Measurements from ENCODE around the gene CIAPIN1. TPM values are rescaled to one million over a fixed set of nuclear protein-coding genes. Genes with fewer than 3 reads are reported as not detected.

The CIAPIN1 gene
- total and polyA plus RNA-seq, 2 of the 4 experiments (the other 2 are of a cell fraction): 41.6 to 47.7 TPM

- Histone ChIP-seq H3K9me3 (ENCODE audit: control insufficient read depth, insufficient read depth, low read length) (no peaks in the 10 kb centered on the region), H3K79me1 (ENCODE audit: low read depth in 1 of 2, low read length in 2 of 2) (no peaks in the 10 kb centered on the region), H3K14ac (replicated peaks; ENCODE audit: low read depth, low read length) (no peak overlapping the region), H3K27ac (ENCODE audit: insufficient read depth, low read length) (no peak overlapping the region), H3K56ac (ENCODE audit: extremely low read depth, insufficient read depth, low read length) (no peak overlapping the region), H4K20me1 (ENCODE audit: insufficient read depth, low read length) (no peaks in the 10 kb centered on the region), H3K36me3 (ENCODE audit: control insufficient read depth, insufficient read depth, low read length) (no peaks in the 10 kb centered on the region), H4K91ac (ENCODE audit: insufficient read depth, low read depth, low read length) (no peak overlapping the region), H2BK5ac (ENCODE audit: low read depth, low read length, poor library complexity, severe bottlenecking) (no peak overlapping the region), H3K27me3 (ENCODE audit: control insufficient read depth, insufficient read depth, low read length) (peaks cover 23% of the 10 kb centered on the region; the same call in 1 of the 2 replicates), H3K9ac (ENCODE audit: low read depth, low read length) (no peak overlapping the region), H2AFZ (replicated peaks; ENCODE audit: low read length, poor library complexity) (peak overlapping the region; percentile 97), H2AK9ac (replicated peaks; ENCODE audit: low read depth, low read length, poor library complexity) (no peak overlapping the region), H2BK20ac (ENCODE audit: low read depth, low read length) (no peak overlapping the region), H3K23ac (ENCODE audit: low read depth, low read length) (no peak overlapping the region), H2BK15ac (ENCODE audit: low read depth, low read length) (no peak overlapping the region), H3K4me3 (ENCODE audit: insufficient read depth, low read depth, low read length) (no peak overlapping the region), H3K9me1 (ENCODE audit: insufficient read depth, low read length) (no peaks in the 10 kb centered on the region), H3K4ac (ENCODE audit: low read depth, low read length) (no peak overlapping the region), H3K4me1 (ENCODE audit: control insufficient read depth, insufficient read depth, low read length) (peaks cover 1% of the 10 kb centered on the region; the same call in 1 of the 2 replicates), H3K18ac (ENCODE audit: low read depth, low read length) (no peak overlapping the region), H4K5ac (ENCODE audit: low read depth, low read length) (no peak overlapping the region), H3K4me2 (ENCODE audit: low read depth, low read length) (no peak overlapping the region), H4K8ac (ENCODE audit: low read depth in 2 of 2, low read length in 2 of 2) (no peak overlapping the region), H2AK5ac (ENCODE audit: low read depth, low read length) (no peak overlapping the region), H2BK120ac (ENCODE audit: low read depth, low read length) (no peak overlapping the region)
- intact Hi-C loops (cut with micrococcal nuclease): no loop called here
- WGBS, 2 experiments (ENCODE audit: extremely low coverage in 2 of 2, insufficient read length in 1 of 2): 54% methylated on average over 4 of the region's 16 CpGs; no CpG with 5 or more reads in 1 of the 2 experiments
- ATAC-seq (ENCODE audit: low read depth) (no peak), DNase-seq (no peak)
- POLR2A ChIA-PET (ENCODE audit: unreplicated experiment): no interaction called here
- CTCF ChIA-PET: interaction anchor here (1.2 to 2.3 kb wide), 3 partner anchors 100 to 117 kb away, joined by 3 to 20 read pairs (median 4); no protein-coding TSS in a partner anchor
- in situ Hi-C loops (cut with MboI; ENCODE audit: low sequenced_read_pairs): loop anchor here (5.0 to 10.0 kb wide), 2 partner anchors 114 to 331 kb away; no protein-coding TSS in a partner anchor
- no peak for TF ChIP-seq RAD21 (IDR thresholded peaks at IDR 0.05; ENCODE audit: low read length)
- no peak for TF ChIP-seq CEBPB (IDR thresholded peaks at IDR 0.05; ENCODE audit: low read depth, low read length)
- TF ChIP-seq RFX5 (IDR thresholded peaks at IDR 0.05; ENCODE audit: low read depth, low read length): no peak
- no peak for TF ChIP-seq NFE2L2 (IDR thresholded peaks at IDR 0.05; ENCODE audit: low read depth, low read length)
- no peak for TF ChIP-seq RCOR1 (IDR thresholded peaks at IDR 0.05; ENCODE audit: insufficient replicate concordance, low read length)
- TF ChIP-seq MAFK (IDR thresholded peaks at IDR 0.05; ENCODE audit: low read depth, low read length): no peak
- no peak for TF ChIP-seq USF2 (IDR thresholded peaks at IDR 0.05; ENCODE audit: low read depth, low read length)
- no peak for TF ChIP-seq MXI1 (IDR thresholded peaks at IDR 0.05; ENCODE audit: borderline replicate concordance, low read depth, low read length)
- no peak for TF ChIP-seq CTCF (conservative IDR thresholded peaks at IDR 0.05; ENCODE audit: low read depth, low read length)
- no peak for TF ChIP-seq BHLHE40 (IDR thresholded peaks at IDR 0.05; ENCODE audit: low read depth, low read length)
- TF ChIP-seq CHD1 (IDR thresholded peaks at IDR 0.05; ENCODE audit: low read depth, low read length): no peak
- no peak for TF ChIP-seq SMC3 (IDR thresholded peaks at IDR 0.05; ENCODE audit: low read depth, low read length)
- TF ChIP-seq POLR2A (IDR thresholded peaks at IDR 0.05; ENCODE audit: low read depth, low read length): no peak
- no peak for TF ChIP-seq FOS (IDR thresholded peaks at IDR 0.05; ENCODE audit: low read depth, low read length)
- no peak for TF ChIP-seq MAZ (IDR thresholded peaks at IDR 0.05; ENCODE audit: borderline replicate concordance, low read depth, low read length)
- no peak for TF ChIP-seq ELK1 (IDR thresholded peaks at IDR 0.05; ENCODE audit: borderline replicate concordance, low read depth, low read length)
- BruUV-seq (replicated peaks): no TSS peak
- dilution Hi-C loops (cut with HindIII; ENCODE audit: low sequenced_read_pairs, unreplicated experiment): no loop called here
Measured at GRCh38 chr16:57416084-57416483, 31.1 kb downstream of the CIAPIN1 start.
